ENCODE measurements around the gene CCDC71L. TPM values are rescaled to one million over a fixed set of nuclear protein-coding genes. Genes with fewer than 3 reads are reported as not detected.

CCDC71L gene
- total and polyA plus RNA-seq, 2 donors (not counting 1 experiment from before 2014, with no cell fraction given) = 20.3 to 39.1 TPM

GRCh38 chr7:106615808-106616707 is 44.9 kb downstream of the CCDC71L start:
- no peak overlapping the region for H3K4me2 ChIP-seq (ENCODE audit: extremely low read depth, insufficient read depth, low read length)
- no peak overlapping the region for H2AFZ ChIP-seq (ENCODE audit: low read length)
- no peaks in the 10 kb centered on the region for H4K20me1 ChIP-seq (ENCODE audit: control insufficient read depth, extremely low read depth, insufficient read depth, low read length)
- H3K9me3 ChIP-seq (ENCODE audit: control insufficient read depth, insufficient read depth, low read depth, low read length) = no peaks in the 10 kb centered on the region
- peaks cover 20% of the 10 kb centered on the region for H3K4me1 ChIP-seq (ENCODE audit: control insufficient read depth, extremely low read depth, insufficient read depth, low read length)
- DNase-seq (ENCODE audit: low read depth in 2 of 2) = no peak
- no peak overlapping the region for H3K9ac ChIP-seq (ENCODE audit: insufficient read depth, low read length)
- H3K36me3 ChIP-seq (ENCODE audit: control insufficient read depth, insufficient read depth, low read length) = no peaks in the 10 kb centered on the region
- no peaks in the 10 kb centered on the region for H3K27me3 ChIP-seq (ENCODE audit: control insufficient read depth, insufficient read depth, low read length)
- H3K4me3 ChIP-seq (replicated peaks in 1 of 4; ENCODE audit: control extremely low read depth in 1 of 4, insufficient read depth in 1 of 4, low read depth in 3 of 4, low read length in 4 of 4) = no peak overlapping the region
- TF ChIP-seq EZH2 (IDR thresholded peaks at IDR 0.05; ENCODE audit: low read length, missing control alignments) (no peak), CTCF (conservative IDR thresholded peaks at IDR 0.05 in 1 of 2, IDR thresholded peaks at IDR 0.05 in 1 of 2; ENCODE audit: low read depth in 1 of 2, low read length in 2 of 2) (no peak)
- no peaks in the 10 kb centered on the region for H3K79me2 ChIP-seq (ENCODE audit: control insufficient read depth, insufficient read depth, low read length)
- no peak overlapping the region for H3K27ac ChIP-seq (ENCODE audit: insufficient read depth, low read length)

GRCh38 chr7:106614751-106615150 is 46.2 kb downstream of the CCDC71L start:
- Histone ChIP-seq H4K20me1 (ENCODE audit: control insufficient read depth, extremely low read depth, insufficient read depth, low read length) (no peaks in the 10 kb centered on the region), H3K4me3 (replicated peaks in 1 of 4; ENCODE audit: control extremely low read depth in 1 of 4, insufficient read depth in 1 of 4, low read depth in 3 of 4, low read length in 4 of 4) (no peak overlapping the region), H2AFZ (ENCODE audit: low read length) (no peak overlapping the region), H3K36me3 (ENCODE audit: control insufficient read depth, insufficient read depth, low read length) (no peaks in the 10 kb centered on the region), H3K27me3 (ENCODE audit: control insufficient read depth, insufficient read depth, low read length) (no peaks in the 10 kb centered on the region), H3K4me2 (ENCODE audit: extremely low read depth, insufficient read depth, low read length) (no peak overlapping the region), H3K27ac (ENCODE audit: insufficient read depth, low read length) (no peak overlapping the region), H3K79me2 (ENCODE audit: control insufficient read depth, insufficient read depth, low read length) (no peaks in the 10 kb centered on the region), H3K9ac (ENCODE audit: insufficient read depth, low read length) (no peak overlapping the region), H3K9me3 (ENCODE audit: control insufficient read depth, insufficient read depth, low read depth, low read length) (no peaks in the 10 kb centered on the region), H3K4me1 (ENCODE audit: control insufficient read depth, extremely low read depth, insufficient read depth, low read length) (peaks cover 22% of the 10 kb centered on the region)
- DNase-seq (ENCODE audit: low read depth in 2 of 2) = no peak
- no peak for TF ChIP-seq EZH2 (IDR thresholded peaks at IDR 0.05; ENCODE audit: low read length, missing control alignments)
- no peak for TF ChIP-seq CTCF (conservative IDR thresholded peaks at IDR 0.05 in 1 of 2, IDR thresholded peaks at IDR 0.05 in 1 of 2; ENCODE audit: low read depth in 1 of 2, low read length in 2 of 2)

GRCh38 chr7:106613848-106614560 is 47.0 kb downstream of the CCDC71L start:
- Histone ChIP-seq H3K27ac (ENCODE audit: insufficient read depth, low read length) (no peak overlapping the region), H3K4me3 (replicated peaks in 1 of 4; ENCODE audit: control extremely low read depth in 1 of 4, insufficient read depth in 1 of 4, low read depth in 3 of 4, low read length in 4 of 4) (no peak overlapping the region), H3K9ac (ENCODE audit: insufficient read depth, low read length) (no peak overlapping the region), H3K4me1 (ENCODE audit: control insufficient read depth, extremely low read depth, insufficient read depth, low read length) (peaks cover 22% of the 10 kb centered on the region), H2AFZ (ENCODE audit: low read length) (no peak overlapping the region), H3K9me3 (ENCODE audit: control insufficient read depth, insufficient read depth, low read depth, low read length) (no peaks in the 10 kb centered on the region), H4K20me1 (ENCODE audit: control insufficient read depth, extremely low read depth, insufficient read depth, low read length) (no peaks in the 10 kb centered on the region), H3K79me2 (ENCODE audit: control insufficient read depth, insufficient read depth, low read length) (no peaks in the 10 kb centered on the region), H3K27me3 (ENCODE audit: control insufficient read depth, insufficient read depth, low read length) (no peaks in the 10 kb centered on the region), H3K36me3 (ENCODE audit: control insufficient read depth, insufficient read depth, low read length) (no peaks in the 10 kb centered on the region), H3K4me2 (ENCODE audit: extremely low read depth, insufficient read depth, low read length) (no peak overlapping the region)
- peak in 1 of 2 donors; percentile 54 for DNase-seq (ENCODE audit: low read depth in 2 of 2)
- TF ChIP-seq CTCF (conservative IDR thresholded peaks at IDR 0.05 in 1 of 2, IDR thresholded peaks at IDR 0.05 in 1 of 2; ENCODE audit: low read depth in 1 of 2, low read length in 2 of 2) (no peak), EZH2 (IDR thresholded peaks at IDR 0.05; ENCODE audit: low read length, missing control alignments) (no peak)
